Activated naive CD8-positive, alpha-beta T cell treated with anti-CD3 and anti-CD28 coated beads, Interleukin-2, amount 10 ng/mL, durations not matched to agents 7 days and 5 days (primary cell): Measurements from ENCODE around the gene CLEC20A. TPM values are rescaled to one million over a fixed set of nuclear protein-coding genes. Genes with fewer than 3 reads are reported as not detected.

Experiments used
- ATAC-seq: fragments of 150-1000 bp; cut with Tn5 transposase; one replicate; pipeline ENCODE4 v1.10.0; 2021; ENCODE audit warnings: low read depth, moderate library complexity
- POLR2A ChIA-PET: fragments of 350-600 bp; sonication (Branson Sonifier 250); formaldehyde crosslinking; loops from one replicate; lab custom pipeline; 2021; ENCODE audit warnings: antibody characterized with exemption; lab: Charles Lee
- DNase-seq: peaks from one replicate; pipeline ENCODE4 v3.0.0; 2021
- H3K27ac Mint-ChIP-seq: one replicate; pipeline ENCODE4 v1.8.0; 2022; ENCODE audit warnings: mild to moderate bottlenecking, mixed read lengths
- H3K27me3 Mint-ChIP-seq: one replicate; pipeline ENCODE4 v1.8.0; 2022; ENCODE audit warnings: mild to moderate bottlenecking, moderate library complexity, mixed read lengths
- H3K36me3 Mint-ChIP-seq: one replicate; pipeline ENCODE4 v1.8.0; 2021; ENCODE audit warnings: mild to moderate bottlenecking, mixed read lengths
- H3K4me1 Mint-ChIP-seq: one replicate; pipeline ENCODE4 v1.8.0; 2021; ENCODE audit warnings: mixed read lengths
- H3K4me3 Mint-ChIP-seq: one replicate; pipeline ENCODE4 v1.8.0; 2022; ENCODE audit warnings: mild to moderate bottlenecking, moderate library complexity, mixed read lengths
- H3K9me3 Mint-ChIP-seq: one replicate; pipeline ENCODE4 v1.8.0; 2021; ENCODE audit warnings: mixed read lengths
- total RNA-seq, 2 experiments: library from RNA; stranded (reverse); gene quantifications; one replicate each; pipeline ENCODE4 v1.2.3, GENCODE V29; 2021

Gene CLEC20A
- total RNA-seq, 2 experiments from 2014 or later: not detected

DNA sequence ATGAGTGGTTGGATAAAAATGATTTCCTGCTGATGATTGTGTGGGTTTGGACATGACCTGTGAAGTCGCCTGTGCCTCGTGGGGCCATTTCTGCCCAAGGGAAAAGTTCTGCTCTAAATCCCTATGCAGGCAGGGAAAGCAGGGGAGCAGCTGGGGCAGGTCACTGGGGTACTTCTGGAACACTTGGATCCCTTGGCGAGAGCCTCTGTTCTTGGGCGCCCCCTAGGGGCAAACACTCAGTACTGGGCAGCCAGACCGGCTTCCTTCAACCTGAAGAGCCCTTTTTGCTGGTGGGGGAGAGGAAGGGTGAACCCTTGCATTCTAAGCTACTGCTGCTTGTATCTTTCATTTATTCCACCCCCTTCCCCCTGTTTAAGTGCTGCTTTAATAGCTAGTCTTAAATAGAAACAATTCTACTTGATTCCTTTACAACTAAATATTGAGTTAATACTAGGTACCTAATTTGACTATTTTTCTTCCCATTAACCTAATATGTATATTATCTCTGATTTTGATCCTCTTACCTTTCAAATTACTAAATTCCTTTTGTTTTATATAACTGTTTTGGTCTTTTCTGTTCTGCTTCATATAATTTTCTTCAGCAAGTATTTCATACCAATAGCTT lies 5.1 kb upstream of the CLEC20A start:
- Mint-ChIP-seq H3K27ac (no peak overlapping the region), H3K36me3 (no peaks in the 10 kb centered on the region), H3K4me3 (no peak overlapping the region), H3K27me3 (peaks cover 2% of the 10 kb centered on the region), H3K9me3 (no peaks in the 10 kb centered on the region), H3K4me1 (no peaks in the 10 kb centered on the region)
- ATAC-seq: peak; percentile 80
- DNase-seq: peak; percentile 74
- POLR2A ChIA-PET: no interaction called here

DNA sequence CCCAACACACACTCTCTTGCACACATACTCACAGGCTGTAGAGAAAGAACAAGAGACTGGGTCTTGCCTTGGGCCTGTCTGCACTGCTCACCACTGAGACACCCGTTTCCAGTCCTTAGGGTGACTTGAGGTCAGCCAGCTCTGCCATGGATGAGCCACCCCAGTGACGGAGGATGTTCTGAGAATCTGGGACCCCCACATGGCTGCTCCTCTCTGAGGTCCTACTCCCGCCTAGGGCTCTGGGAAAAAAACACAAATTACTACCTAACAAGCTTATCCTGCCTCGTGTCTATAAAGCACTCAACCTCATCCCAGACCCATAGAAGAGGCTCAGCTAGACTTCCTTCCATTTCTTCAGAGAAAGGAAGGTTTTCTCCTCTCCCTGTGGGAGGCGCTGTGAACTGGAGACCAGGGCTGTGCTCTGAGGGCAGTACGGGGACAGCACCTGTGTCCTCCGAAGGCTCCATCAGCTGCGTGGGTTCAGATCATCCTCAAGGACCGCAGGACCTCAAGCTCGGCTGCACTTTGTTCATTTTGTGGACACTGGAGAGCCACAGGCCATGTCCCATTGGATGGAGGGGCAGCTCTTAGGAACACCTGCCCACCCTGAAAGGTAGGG lies 4.3 kb upstream of the CLEC20A start:
- H3K27ac Mint-ChIP-seq: no peak overlapping the region
- H3K36me3 Mint-ChIP-seq: no peaks in the 10 kb centered on the region
- peaks cover 2% of the 10 kb centered on the region for H3K27me3 Mint-ChIP-seq
- ATAC-seq (no peak), DNase-seq (no peak)
- no peaks in the 10 kb centered on the region for H3K4me1 Mint-ChIP-seq
- POLR2A ChIA-PET: no interaction called here
- no peak overlapping the region for H3K4me3 Mint-ChIP-seq
- H3K9me3 Mint-ChIP-seq: no peaks in the 10 kb centered on the region

DNA sequence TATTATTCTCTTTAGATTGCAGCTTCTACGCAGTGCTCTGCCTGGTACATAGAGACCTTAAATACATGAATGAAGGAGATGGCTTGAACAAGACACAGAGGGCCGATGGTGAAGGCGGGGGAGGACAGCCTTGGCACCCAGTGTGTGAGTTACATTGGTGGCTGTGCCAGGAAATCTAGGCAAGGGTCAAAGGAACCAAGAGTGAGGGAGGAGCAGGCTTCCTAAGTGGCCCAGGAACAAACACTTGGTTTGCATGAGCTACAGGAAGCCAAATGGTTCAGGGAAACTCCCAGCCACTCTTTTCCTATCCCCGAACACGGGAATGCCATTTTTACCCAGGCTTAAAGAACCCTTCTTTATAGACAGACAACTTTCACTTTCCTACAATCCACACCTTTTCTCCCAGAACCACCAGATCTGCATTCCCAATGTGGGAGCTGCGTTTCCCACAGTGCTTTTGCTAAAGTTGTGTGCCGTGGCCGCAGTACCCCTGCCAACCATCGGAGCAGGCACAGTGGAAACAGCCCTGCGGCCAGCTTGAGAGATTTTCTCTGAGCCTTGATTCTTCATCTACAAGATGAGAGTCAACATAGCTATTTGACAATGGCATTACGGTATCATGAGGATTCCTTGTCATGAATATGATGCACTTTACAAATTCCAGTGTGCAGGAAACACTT lies 3.5 kb upstream of the CLEC20A start:
- Mint-ChIP-seq H3K27ac (no peak overlapping the region), H3K27me3 (peaks cover 2% of the 10 kb centered on the region), H3K4me3 (no peak overlapping the region), H3K36me3 (no peaks in the 10 kb centered on the region), H3K9me3 (no peaks in the 10 kb centered on the region), H3K4me1 (no peaks in the 10 kb centered on the region)
- DNase-seq (no peak), ATAC-seq (no peak)
- POLR2A ChIA-PET: no interaction called here

DNA sequence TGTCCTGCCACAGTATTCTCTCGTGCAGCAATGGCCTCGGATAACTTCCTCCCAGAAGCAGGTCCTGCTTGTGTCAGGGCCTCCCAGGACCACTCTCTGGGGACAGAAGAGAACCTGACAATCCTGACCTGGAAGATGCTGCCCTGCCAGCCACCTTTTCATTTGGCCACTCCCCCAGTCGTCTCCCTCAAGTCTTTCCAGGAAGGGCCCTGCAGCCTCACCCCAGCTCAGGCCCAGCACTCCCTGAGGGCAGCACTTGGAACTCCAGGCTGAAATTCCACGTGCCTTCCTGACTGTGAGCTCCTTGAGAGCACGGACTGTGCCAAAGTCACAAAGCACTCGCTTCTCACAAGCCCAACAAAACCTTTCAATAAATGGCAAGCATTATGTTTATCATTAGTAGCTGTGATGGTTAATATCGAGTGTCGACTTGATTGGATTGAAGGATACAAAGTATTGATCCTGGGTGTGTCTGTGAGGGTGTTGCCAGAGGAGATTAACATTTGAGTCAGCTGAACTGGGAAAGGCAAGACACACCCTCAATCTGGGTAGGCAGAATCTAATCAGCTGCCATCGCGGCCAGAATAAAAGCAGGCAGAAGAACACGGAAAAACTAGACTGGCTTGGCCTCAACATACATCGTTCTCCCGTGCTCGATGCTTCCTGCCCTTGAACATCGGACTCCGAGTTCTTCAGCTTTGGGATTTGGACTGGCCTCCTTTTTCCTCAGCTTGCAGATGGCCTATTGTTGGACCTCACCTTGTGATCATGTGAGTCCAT lies 2.3 kb upstream of the CLEC20A start:
- POLR2A ChIA-PET: no interaction called here
- Mint-ChIP-seq H3K4me1 (no peaks in the 10 kb centered on the region), H3K27ac (no peak overlapping the region), H3K27me3 (peaks cover 2% of the 10 kb centered on the region), H3K36me3 (no peaks in the 10 kb centered on the region), H3K4me3 (no peak overlapping the region), H3K9me3 (no peaks in the 10 kb centered on the region)
- DNase-seq (no peak), ATAC-seq (no peak)

DNA sequence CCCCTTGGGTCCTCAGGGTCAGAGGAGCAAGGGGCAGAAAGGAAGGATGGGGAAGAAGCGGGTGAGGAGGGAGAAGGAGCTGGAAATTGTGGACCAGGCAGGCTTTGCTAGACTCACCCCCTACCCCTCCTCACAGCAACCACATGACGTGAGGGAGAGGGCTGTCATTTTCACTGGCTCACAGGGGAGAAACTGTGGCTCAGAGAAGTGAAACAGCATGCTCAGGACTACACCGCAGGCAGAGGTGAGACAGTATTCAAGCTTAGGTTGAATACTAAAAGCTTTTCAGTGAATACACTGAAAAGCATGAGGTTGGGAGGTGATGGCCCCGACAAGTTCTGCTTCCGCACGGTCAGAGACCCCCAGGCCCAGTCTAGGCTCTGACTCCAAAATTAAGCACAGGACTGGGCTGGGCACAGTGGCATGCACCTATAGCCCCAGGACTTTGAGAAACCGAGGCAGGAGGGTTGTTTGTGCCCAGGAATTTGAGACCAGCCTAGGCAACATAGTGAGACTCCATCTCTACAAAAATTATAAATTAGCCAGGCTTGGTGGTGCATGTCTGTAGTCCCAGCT lies 1.2 kb upstream of the CLEC20A start:
- DNase-seq (no peak), ATAC-seq (no peak)
- POLR2A ChIA-PET: no interaction called here
- Mint-ChIP-seq H3K36me3 (no peaks in the 10 kb centered on the region), H3K4me3 (no peak overlapping the region), H3K27ac (no peak overlapping the region), H3K9me3 (no peaks in the 10 kb centered on the region), H3K4me1 (no peaks in the 10 kb centered on the region), H3K27me3 (peaks cover 2% of the 10 kb centered on the region)

DNA sequence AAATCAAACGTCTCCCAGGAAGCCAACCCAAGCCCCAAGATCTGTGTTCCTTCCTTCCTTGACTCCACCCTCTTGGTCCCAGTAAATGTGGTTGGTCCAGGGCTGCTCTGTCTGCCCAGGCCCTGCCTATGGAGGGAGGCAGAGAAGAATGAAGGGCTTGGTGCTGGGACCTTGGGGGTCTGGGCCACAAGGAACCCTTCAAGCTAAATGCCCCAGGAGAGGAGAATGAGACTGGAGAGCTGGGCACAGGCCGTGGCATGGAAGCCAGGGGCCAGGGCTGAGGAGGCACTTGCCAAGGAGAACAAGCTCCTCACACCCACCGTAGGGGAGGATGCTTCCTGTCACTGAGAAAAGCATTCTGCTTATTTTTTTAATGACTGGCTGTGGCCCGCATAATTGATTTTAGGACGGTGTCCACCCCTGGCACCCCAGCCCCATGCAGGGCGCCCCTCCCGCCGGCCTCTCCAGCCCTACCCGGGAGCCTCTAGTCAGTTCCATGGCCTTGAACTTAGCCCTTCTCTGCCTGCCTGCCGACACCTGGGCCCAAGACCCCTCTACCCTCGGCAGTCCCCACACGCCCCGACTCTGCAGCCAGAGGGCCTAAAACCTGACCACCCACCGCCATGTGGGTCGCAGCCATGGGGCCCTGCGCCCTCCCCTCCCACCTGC lies 889 bp downstream of the CLEC20A start:
- POLR2A ChIA-PET: no interaction called here
- no peak for ATAC-seq

DNA sequence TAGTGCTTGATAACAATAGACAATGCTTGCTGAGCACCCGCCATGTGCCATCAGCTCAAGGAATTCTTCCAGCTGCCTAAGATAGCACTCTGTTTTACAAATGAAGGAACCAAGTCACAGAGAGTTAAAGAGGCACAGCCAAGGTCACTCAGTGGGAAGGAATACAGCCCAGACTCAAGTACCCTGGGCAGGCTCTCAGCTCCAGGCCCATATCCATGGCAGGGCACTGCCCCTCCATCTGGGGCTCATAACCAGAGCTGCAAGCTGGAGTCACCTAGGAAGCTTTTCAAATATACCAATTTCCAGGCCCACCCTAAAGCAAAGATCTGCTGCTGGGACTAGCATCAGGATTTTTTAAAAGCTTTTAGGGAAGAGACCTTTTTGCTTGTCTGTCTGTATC lies 1.6 kb downstream of the CLEC20A start:
- no peaks in the 10 kb centered on the region for H3K27me3 Mint-ChIP-seq
- H3K9me3 Mint-ChIP-seq: no peaks in the 10 kb centered on the region
- no peak overlapping the region for H3K27ac Mint-ChIP-seq

More for the DNA sequence above, 889 bp downstream of the CLEC20A start:
- DNase-seq: no peak
- no peaks in the 10 kb centered on the region for H3K4me1 Mint-ChIP-seq
- H3K36me3 Mint-ChIP-seq: no peaks in the 10 kb centered on the region
- H3K27ac Mint-ChIP-seq: no peak overlapping the region
- no peak overlapping the region for H3K4me3 Mint-ChIP-seq
- no peaks in the 10 kb centered on the region for H3K9me3 Mint-ChIP-seq
- H3K27me3 Mint-ChIP-seq: no peaks in the 10 kb centered on the region

DNA sequence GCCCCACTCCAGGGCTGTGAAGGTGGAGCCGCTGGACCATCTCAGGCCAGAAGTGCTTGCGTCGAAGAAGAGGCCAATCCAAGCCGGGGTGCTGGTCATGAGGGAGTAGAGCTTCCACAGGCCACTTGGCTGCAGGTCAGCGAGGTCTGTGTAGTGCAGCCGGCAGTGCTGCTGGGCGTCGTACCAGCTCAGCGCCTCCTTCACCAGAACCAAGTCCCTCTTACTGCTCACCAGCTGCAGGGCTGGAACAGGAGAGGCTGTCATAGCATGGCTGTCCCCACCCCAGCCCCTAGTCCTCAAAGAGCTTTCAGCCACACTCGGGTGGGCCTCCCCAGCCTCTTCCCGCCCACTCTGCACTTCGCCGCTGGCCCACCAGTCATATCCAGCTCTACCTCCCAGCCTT lies 2.2 kb downstream of the CLEC20A start:
- ATAC-seq (no peak), DNase-seq (no peak)
- Mint-ChIP-seq H3K27ac (no peak overlapping the region), H3K9me3 (no peaks in the 10 kb centered on the region), H3K36me3 (no peaks in the 10 kb centered on the region), H3K27me3 (no peaks in the 10 kb centered on the region), H3K4me1 (no peaks in the 10 kb centered on the region), H3K4me3 (no peak overlapping the region)
- POLR2A ChIA-PET: no interaction called here

More for the DNA sequence above, 1.6 kb downstream of the CLEC20A start:
- no peak for ATAC-seq
- no peaks in the 10 kb centered on the region for H3K4me1 Mint-ChIP-seq
- no peak overlapping the region for H3K4me3 Mint-ChIP-seq
- DNase-seq: no peak
- no peaks in the 10 kb centered on the region for H3K36me3 Mint-ChIP-seq
- POLR2A ChIA-PET: no interaction called here

DNA sequence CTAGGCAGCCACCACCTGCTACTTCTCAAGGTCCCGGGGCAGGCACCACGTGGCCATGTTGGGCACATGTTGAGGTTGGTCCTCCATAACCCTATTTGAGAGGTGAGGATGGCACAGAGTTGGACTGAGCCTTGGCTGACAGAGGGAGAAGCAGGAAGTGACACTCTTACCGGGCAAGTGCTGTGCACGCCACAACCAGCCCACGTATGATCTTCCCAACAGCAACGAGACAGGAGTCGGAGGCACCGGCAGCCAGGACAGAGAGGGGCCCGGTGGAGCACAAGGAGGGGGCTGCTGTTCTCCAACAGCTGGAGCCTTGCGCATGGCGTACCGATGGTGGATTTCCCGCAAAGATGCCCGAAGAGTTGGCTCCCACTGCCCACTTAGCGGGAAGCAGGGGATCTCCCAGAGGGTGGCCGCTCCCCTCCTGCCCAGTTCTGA lies 3.4 kb downstream of the CLEC20A start:
- no peak for DNase-seq
- POLR2A ChIA-PET: no interaction called here
- Mint-ChIP-seq H3K4me1 (no peaks in the 10 kb centered on the region), H3K36me3 (no peaks in the 10 kb centered on the region), H3K27ac (no peak overlapping the region), H3K27me3 (no peaks in the 10 kb centered on the region), H3K4me3 (no peak overlapping the region), H3K9me3 (no peaks in the 10 kb centered on the region)
- no peak for ATAC-seq

DNA sequence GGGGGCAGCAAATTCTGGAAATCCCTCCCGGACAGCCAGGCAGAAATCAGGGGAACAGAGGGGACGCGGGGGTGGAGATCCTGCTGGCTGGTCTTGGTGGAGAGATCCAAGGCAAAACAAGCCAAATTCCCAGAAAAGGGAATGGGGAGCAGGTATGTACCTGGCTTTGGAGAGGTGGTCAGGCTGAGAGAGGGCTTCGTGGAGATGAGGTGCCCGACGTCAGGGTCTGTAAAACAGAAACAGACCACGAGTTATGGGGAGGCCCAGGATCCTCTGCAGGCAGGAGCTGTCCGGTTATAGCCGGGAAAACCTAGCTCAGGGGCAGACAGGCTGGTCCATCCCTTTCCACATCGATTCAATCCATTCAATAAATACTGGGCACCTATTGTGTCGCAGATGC lies 4.4 kb downstream of the CLEC20A start:
- DNase-seq (no peak), ATAC-seq (no peak)
- POLR2A ChIA-PET: no interaction called here
- H3K9me3 Mint-ChIP-seq: no peaks in the 10 kb centered on the region
- no peaks in the 10 kb centered on the region for H3K4me1 Mint-ChIP-seq
- H3K36me3 Mint-ChIP-seq: no peaks in the 10 kb centered on the region
- peaks cover 4% of the 10 kb centered on the region for H3K27me3 Mint-ChIP-seq
- H3K4me3 Mint-ChIP-seq: no peak overlapping the region
- no peak overlapping the region for H3K27ac Mint-ChIP-seq

DNA sequence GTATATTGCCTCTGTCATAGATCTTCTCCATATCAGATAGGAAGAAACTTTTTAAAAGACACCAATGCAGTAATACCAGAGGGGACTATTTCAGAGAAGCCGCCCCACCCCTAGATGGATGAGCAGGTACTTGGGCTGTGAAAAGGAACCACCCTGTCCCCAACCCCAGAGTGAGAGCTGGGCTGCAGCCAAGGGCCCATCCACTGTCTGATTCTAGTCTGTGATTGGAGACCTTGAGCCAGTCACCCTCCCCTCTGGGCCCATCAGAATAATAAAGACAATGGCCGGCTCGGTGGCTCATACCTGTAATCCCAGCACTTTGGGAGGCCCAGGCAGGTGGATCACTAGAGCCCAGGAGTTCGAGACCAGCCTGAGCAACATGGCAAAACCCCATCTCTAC lies 5.0 kb downstream of the CLEC20A start:
- Mint-ChIP-seq H3K27me3 (peaks cover 4% of the 10 kb centered on the region), H3K9me3 (no peaks in the 10 kb centered on the region), H3K27ac (no peak overlapping the region), H3K4me3 (no peak overlapping the region), H3K4me1 (no peaks in the 10 kb centered on the region), H3K36me3 (no peaks in the 10 kb centered on the region)
- POLR2A ChIA-PET: no interaction called here
- ATAC-seq: no peak
- no peak for DNase-seq

DNA sequence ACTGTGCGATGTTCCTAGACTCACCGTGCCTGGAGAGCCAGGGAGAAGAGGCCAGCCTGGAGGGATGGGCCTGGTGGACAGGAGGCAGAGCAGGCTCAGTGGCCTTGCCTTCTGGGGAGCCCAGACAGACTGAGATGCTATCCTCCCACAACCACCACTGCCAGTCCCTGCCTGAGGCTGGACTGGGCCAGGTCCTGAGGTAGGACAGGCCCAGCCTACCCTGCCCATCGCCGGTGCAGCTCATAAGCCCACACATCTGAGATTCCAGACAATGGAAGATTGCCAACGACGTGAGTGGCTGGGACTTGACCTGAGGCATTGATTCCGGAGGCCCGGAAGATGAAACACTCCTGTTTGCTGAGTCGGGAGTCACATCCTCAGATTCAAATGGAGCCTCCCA lies 5.8 kb downstream of the CLEC20A start:
- ATAC-seq (no peak), DNase-seq (no peak)
- H3K36me3 Mint-ChIP-seq: no peaks in the 10 kb centered on the region
- POLR2A ChIA-PET: no interaction called here
- H3K27me3 Mint-ChIP-seq: peaks cover 7% of the 10 kb centered on the region
- no peak overlapping the region for H3K27ac Mint-ChIP-seq
- H3K4me3 Mint-ChIP-seq: no peak overlapping the region
- H3K4me1 Mint-ChIP-seq: no peaks in the 10 kb centered on the region
- no peaks in the 10 kb centered on the region for H3K9me3 Mint-ChIP-seq

DNA sequence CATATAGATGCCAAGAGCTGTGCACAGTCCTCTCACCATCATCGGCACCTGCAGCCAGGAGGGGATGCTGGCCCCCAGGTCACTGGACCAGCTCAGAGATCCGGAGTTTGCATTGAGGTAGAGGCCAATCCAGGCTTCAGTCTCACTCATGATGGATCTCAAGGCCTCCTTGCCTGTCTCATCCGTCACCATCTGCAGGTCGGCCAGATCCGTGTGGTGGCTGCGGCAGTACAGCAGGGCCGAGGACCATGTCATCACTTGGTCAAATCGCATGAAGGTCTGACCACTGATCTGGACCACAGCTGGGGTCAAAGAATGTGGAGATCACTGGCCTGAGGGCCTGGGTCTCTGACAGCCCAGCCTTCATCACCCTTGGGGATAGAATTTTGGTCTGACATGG lies 6.6 kb downstream of the CLEC20A start:
- Mint-ChIP-seq H3K27ac (no peak overlapping the region), H3K4me1 (no peaks in the 10 kb centered on the region), H3K9me3 (no peaks in the 10 kb centered on the region), H3K36me3 (no peaks in the 10 kb centered on the region), H3K4me3 (no peak overlapping the region), H3K27me3 (peaks cover 7% of the 10 kb centered on the region)
- DNase-seq (no peak), ATAC-seq (no peak)
- POLR2A ChIA-PET: no interaction called here
